Neuronal stem cell (in vitro differentiated cells): ENCODE results near the gene MED25.

Experiments
- DNase-seq: peaks from one replicate; pipeline ENCODE4 v3.0.0-alpha.2; 2013; ENCODE audit warnings: low spot score
- H2AFZ ChIP-seq: one replicate; pipeline ENCODE4 v1.6.1; 2013; ENCODE audit warnings: mild to moderate bottlenecking, low read length, inconsistent platforms
- H2AK5ac ChIP-seq: 2 replicates; pipeline ENCODE4 v1.6.1; 2013; ENCODE audit warnings: low read depth, mild to moderate bottlenecking, inconsistent platforms, low read length, moderate library complexity, mixed read lengths
- H2BK120ac ChIP-seq: 2 replicates; pipeline ENCODE4 v1.6.1; 2013; ENCODE audit warnings: low read depth, mild to moderate bottlenecking, inconsistent platforms, low read length, moderate library complexity, mixed read lengths
- H2BK12ac ChIP-seq: one replicate; pipeline ENCODE4 v1.6.1; 2013; ENCODE audit warnings: low read length, inconsistent platforms
- H2BK15ac ChIP-seq: 2 replicates; pipeline ENCODE4 v1.6.1; 2013; ENCODE audit warnings: mild to moderate bottlenecking, low read length, inconsistent platforms, mixed read lengths
- H2BK5ac ChIP-seq: one replicate; pipeline ENCODE4 v1.6.1; 2013; ENCODE audit warnings: inconsistent platforms, mild to moderate bottlenecking, low read length, moderate library complexity
- H3K14ac ChIP-seq: one replicate; pipeline ENCODE4 v1.6.1; 2013; ENCODE audit warnings: low read length, inconsistent platforms
- H3K18ac ChIP-seq: 2 replicates; pipeline ENCODE4 v1.6.1; 2013; ENCODE audit warnings: low read length, inconsistent platforms
- H3K23ac ChIP-seq: 2 replicates; pipeline ENCODE4 v1.6.1; 2013; ENCODE audit warnings: low read depth, mild to moderate bottlenecking, mixed read lengths, low read length, inconsistent platforms; ENCODE audit not compliant: poor library complexity
- H3K27ac ChIP-seq: replicated peaks from 3 replicates; pipeline ENCODE4 v1.5.1; 2013; ENCODE audit warnings: low read length, inconsistent platforms
- H3K27me3 ChIP-seq, 3 experiments: 2 replicates each; pipeline ENCODE4 v1.6.1; 2013; ENCODE audit warnings: low read length in 3 of 3, mild to moderate bottlenecking in 2 of 3, inconsistent platforms in 1 of 3, low read depth in 1 of 3, mixed read lengths in 1 of 3, moderate library complexity in 1 of 3; ENCODE audit not compliant: control insufficient read depth in 3 of 3, insufficient read depth in 3 of 3
- H3K36me3 ChIP-seq, 2 donors: replicated peaks in 1 of 2; 2 replicates each; pipeline ENCODE4 v1.6.1; 2013; ENCODE audit warnings: low read length in 2 of 2; ENCODE audit not compliant: control insufficient read depth in 2 of 2, insufficient read depth in 2 of 2
- H3K4ac ChIP-seq: 2 replicates; pipeline ENCODE4 v1.6.1; 2013; ENCODE audit warnings: inconsistent platforms, mild to moderate bottlenecking, low read length, moderate library complexity
- H3K4me1 ChIP-seq, 2 donors: 1 replicate in 1 of 2; 2 replicates in 1 of 2; pipeline ENCODE4 v1.6.1; 2013; ENCODE audit warnings: low read length in 2 of 2, low read depth in 1 of 2; ENCODE audit not compliant: control insufficient read depth in 2 of 2, insufficient read depth in 1 of 2
- H3K4me2 ChIP-seq: one replicate; pipeline ENCODE4 v1.6.1; 2013; ENCODE audit warnings: mild to moderate bottlenecking, low read length, inconsistent platforms; ENCODE audit not compliant: insufficient read depth, poor library complexity, severe bottlenecking
- H3K4me3 ChIP-seq, 2 donors: 2 replicates each; pipeline ENCODE4 v1.5.1; 2013; ENCODE audit warnings: low read length in 2 of 2, mild to moderate bottlenecking in 2 of 2, inconsistent platforms in 1 of 2, moderate library complexity in 1 of 2
- H3K79me1 ChIP-seq: one replicate; pipeline ENCODE4 v1.6.1; 2013; ENCODE audit warnings: low read depth, mild to moderate bottlenecking, inconsistent platforms, low read length, moderate library complexity
- H3K9ac ChIP-seq: one replicate; pipeline ENCODE4 v1.6.1; 2013; ENCODE audit warnings: mild to moderate bottlenecking, low read depth, low read length, inconsistent platforms; ENCODE audit not compliant: poor library complexity
- H3K9me3 ChIP-seq, 2 donors: replicated peaks in 1 of 2; 2 replicates each; pipeline versions ENCODE3 to v1.6.1; 2013; ENCODE audit warnings: low read length in 2 of 2, mild to moderate bottlenecking in 2 of 2, inconsistent platforms in 1 of 2, low read depth in 1 of 2, mixed read lengths in 1 of 2, moderate library complexity in 1 of 2; ENCODE audit not compliant: control insufficient read depth in 2 of 2, insufficient read depth in 1 of 2
- H4K8ac ChIP-seq: one replicate; pipeline ENCODE4 v1.6.1; 2013; ENCODE audit warnings: low read depth, mild to moderate bottlenecking, inconsistent platforms, low read length, moderate library complexity
- H4K91ac ChIP-seq: one replicate; pipeline ENCODE4 v1.6.1; 2013; ENCODE audit warnings: low read length, low read depth, mild to moderate bottlenecking, inconsistent platforms; ENCODE audit not compliant: poor library complexity
- WGBS, 2 donors: extraction: QIAGEN DNeasy Blood & Tissue Kit; methylation state at CpG; one replicate each; pipeline ENCODE4 v1.1.7; 2013; ENCODE audit warnings: missing lambda C conversion rate in 2 of 2, mixed read lengths in 1 of 2; ENCODE audit not compliant: insufficient read length in 2 of 2, insufficient replicate concordance in 1 of 2; ENCODE audit errors: extremely low coverage in 2 of 2; 5-methylcytosine and 5-hydroxymethylcytosine counted together

The MED25 gene

GRCh38 chr19:49859682-49860335 is 41.7 kb downstream of the MED25 start:
- H3K36me3 ChIP-seq: peaks cover 80 to 97% of the 10 kb centered on the region in 2 donors
- H3K4me3 ChIP-seq: peak overlapping the region in 1 of 2 donors; percentile 22
- H3K27me3 ChIP-seq: no peaks in the 10 kb centered on the region
- H3K9me3 ChIP-seq: peaks cover 0 to 2% of the 10 kb centered on the region in 2 donors
- H4K91ac ChIP-seq: no peak overlapping the region
- DNase-seq: no peak
- H4K8ac ChIP-seq: peak overlapping the region; percentile 86
- WGBS, 2 donors: no CpG with 5 or more reads among the region's 22 CpGs
- peak overlapping the region; percentile 86 for H3K23ac ChIP-seq
- no peak overlapping the region for H3K9ac ChIP-seq
- no peak overlapping the region for H3K27ac ChIP-seq
- H2BK5ac ChIP-seq: no peak overlapping the region
- H3K4ac ChIP-seq: no peak overlapping the region
- H3K79me1 ChIP-seq: peaks cover 13% of the 10 kb centered on the region
- H2BK120ac ChIP-seq: no peak overlapping the region
- H3K4me2 ChIP-seq: no peak overlapping the region
- H2AFZ ChIP-seq: no peak overlapping the region
- no peaks in the 10 kb centered on the region for H3K4me1 ChIP-seq
- H3K14ac ChIP-seq: peak overlapping the region; percentile 12
- no peak overlapping the region for H3K18ac ChIP-seq
- H2AK5ac ChIP-seq: no peak overlapping the region
- no peak overlapping the region for H2BK12ac ChIP-seq
- H2BK15ac ChIP-seq: no peak overlapping the region

DNA sequence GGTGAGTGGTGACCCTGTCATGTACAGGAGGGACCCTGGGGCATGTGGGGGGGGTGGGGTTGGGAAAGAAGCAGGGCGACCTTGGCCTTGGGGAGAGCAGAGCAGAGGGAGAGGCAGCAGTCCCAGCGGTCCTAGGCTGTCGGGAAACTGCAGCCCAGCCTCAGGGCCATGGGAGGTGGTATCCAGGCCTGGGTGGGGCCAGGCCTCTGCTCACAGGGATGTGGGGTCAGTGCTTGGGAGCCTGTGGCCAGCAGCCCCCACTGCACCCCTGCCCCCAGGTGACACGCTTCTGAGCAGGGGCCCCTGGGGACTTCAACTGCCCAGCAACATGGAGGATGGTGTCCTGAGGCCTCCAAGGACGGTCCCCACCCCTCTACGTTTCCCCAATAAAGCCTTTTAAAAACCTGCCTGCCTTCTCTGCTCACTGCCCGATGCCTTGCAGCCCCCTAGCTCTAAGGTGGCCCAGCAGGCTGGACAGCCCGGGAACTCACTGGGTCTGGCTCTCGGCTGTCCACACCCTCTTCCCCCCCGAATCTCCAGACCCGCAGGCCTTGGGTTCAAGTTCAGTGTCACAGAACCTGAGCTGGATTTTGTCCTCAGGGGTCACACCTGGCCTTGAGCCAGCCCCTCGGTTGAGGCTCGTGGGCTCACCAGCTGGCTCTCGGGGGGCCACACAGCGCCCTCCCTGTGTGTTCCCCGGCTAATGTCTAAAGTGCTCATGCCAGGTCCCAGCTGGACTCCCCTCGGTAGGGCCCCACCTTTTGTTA is 42.4 kb downstream of the MED25 start:
- Histone ChIP-seq H3K4me3 (no peak overlapping the region), H3K36me3 (peaks cover 76 to 96% of the 10 kb centered on the region in 2 donors), H2BK12ac (no peak overlapping the region), H2AK5ac (no peak overlapping the region), H3K14ac (no peak overlapping the region), H2BK120ac (no peak overlapping the region), H4K91ac (no peak overlapping the region), H3K27me3 (no peaks in the 10 kb centered on the region), H3K9ac (no peak overlapping the region), H2BK15ac (no peak overlapping the region), H3K9me3 (peaks cover 0 to 2% of the 10 kb centered on the region in 2 donors), H3K27ac (peak overlapping the region; percentile 33), H2AFZ (no peak overlapping the region), H3K4ac (no peak overlapping the region), H3K23ac (peak overlapping the region; percentile 86), H3K79me1 (peaks cover 12% of the 10 kb centered on the region), H2BK5ac (peak overlapping the region; percentile 62), H3K4me1 (peaks cover 0 to 2% of the 10 kb centered on the region in 2 donors), H3K18ac (no peak overlapping the region), H4K8ac (peak overlapping the region; percentile 57), H3K4me2 (no peak overlapping the region)
- no peak for DNase-seq
- WGBS, 2 donors: no CpG with 5 or more reads among the region's 17 CpGs

- no peak overlapping the region for H2AK5ac ChIP-seq
- no peak for DNase-seq
- H3K4me3 ChIP-seq: no peak overlapping the region
- WGBS, 2 donors: no CpG with 5 or more reads among the region's 13 CpGs
- peaks cover 0 to 2% of the 10 kb centered on the region in 2 donors for H3K9me3 ChIP-seq
- no peak overlapping the region for H3K27ac ChIP-seq
- H3K79me1 ChIP-seq: peaks cover 6% of the 10 kb centered on the region
- no peak overlapping the region for H3K18ac ChIP-seq
- H3K27me3 ChIP-seq: no peaks in the 10 kb centered on the region
- H3K14ac ChIP-seq: no peak overlapping the region
- no peak overlapping the region for H4K91ac ChIP-seq
- no peak overlapping the region for H2AFZ ChIP-seq
- peaks cover 70 to 91% of the 10 kb centered on the region in 2 donors for H3K36me3 ChIP-seq
- H4K8ac ChIP-seq: no peak overlapping the region
- H2BK15ac ChIP-seq: no peak overlapping the region
- no peak overlapping the region for H3K4me2 ChIP-seq
- H2BK120ac ChIP-seq: no peak overlapping the region
- H2BK5ac ChIP-seq: peak overlapping the region; percentile 62
- H3K9ac ChIP-seq: no peak overlapping the region
- no peak overlapping the region for H3K4ac ChIP-seq
- peak overlapping the region; percentile 82 for H3K23ac ChIP-seq
- peak overlapping the region; percentile 18 for H2BK12ac ChIP-seq
- H3K4me1 ChIP-seq: peaks cover 4% of the 10 kb centered on the region in 2 donors
Observed at GRCh38 chr19:49861107-49861506, 43.0 kb downstream of the MED25 start.
